Measurements from ENCODE around the gene COL9A2. TPM values are rescaled to one million over a fixed set of nuclear protein-coding genes. Genes with fewer than 3 reads are reported as not detected.
A peak's percentile ranks its signal among the peaks of the same experiment; 100 is the strongest.

COL9A2 gene
- 7.1 TPM for total RNA-seq

DNA sequence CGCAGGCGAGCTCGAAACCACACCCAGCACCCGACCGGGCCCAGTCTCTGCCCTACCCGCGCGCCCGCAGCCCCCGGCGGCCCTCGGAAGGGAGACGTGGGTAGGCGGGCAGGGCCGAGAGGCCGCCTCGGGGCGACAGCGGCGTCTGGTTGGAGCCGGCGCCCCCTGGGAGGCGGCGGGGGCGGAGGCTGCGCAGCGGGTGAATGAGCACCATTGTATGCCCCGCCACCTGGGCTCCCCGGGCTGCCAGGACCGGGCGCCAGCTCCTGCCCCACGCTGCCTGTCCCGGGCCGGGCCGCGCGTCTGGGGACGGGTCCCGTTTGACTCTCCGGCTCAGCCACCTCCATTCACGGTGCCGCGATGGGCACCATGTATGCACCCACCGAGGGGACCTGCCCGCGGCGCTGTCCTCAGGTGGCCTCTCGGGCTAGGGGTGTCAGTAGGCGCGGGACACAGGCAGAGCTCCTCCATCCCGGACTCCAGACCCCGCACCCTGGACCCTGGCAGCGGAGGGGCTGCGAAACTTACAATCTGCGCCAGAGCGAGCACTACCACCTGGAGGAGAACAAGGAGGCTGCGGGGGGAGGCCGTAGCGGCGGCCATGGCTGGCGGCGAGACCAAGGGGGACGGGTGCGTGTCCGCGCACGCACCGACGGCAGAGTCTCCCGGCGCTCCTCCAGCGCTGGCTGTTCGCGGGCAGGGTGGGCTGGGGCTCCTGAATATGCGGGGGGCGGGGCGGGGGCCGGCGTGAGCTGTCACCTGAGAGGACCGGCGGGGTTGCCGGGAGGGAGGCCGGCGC lies at the start of gene COL9A2:
COL9A2 (minus strand) TSS at position 692 of the 799 bp plus-strand sequence; CDS start at position 603, 89 bp downstream.
- intact Hi-C loops (cut with DNase I): no loop called here
- peak in 1 of 2 donors; percentile 84 for DNase-seq (ENCODE audit: extremely low spot score in 2 of 2)
- TF ChIP-seq, protein P1, sequence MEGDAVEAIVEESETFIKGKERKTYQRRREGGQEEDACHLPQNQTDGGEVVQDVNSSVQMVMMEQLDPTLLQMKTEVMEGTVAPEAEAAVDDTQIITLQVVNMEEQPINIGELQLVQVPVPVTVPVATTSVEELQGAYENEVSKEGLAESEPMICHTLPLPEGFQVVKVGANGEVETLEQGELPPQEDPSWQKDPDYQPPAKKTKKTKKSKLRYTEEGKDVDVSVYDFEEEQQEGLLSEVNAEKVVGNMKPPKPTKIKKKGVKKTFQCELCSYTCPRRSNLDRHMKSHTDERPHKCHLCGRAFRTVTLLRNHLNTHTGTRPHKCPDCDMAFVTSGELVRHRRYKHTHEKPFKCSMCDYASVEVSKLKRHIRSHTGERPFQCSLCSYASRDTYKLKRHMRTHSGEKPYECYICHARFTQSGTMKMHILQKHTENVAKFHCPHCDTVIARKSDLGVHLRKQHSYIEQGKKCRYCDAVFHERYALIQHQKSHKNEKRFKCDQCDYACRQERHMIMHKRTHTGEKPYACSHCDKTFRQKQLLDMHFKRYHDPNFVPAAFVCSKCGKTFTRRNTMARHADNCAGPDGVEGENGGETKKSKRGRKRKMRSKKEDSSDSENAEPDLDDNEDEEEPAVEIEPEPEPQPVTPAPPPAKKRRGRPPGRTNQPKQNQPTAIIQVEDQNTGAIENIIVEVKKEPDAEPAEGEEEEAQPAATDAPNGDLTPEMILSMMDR (IDR thresholded peaks at IDR 0.05): no peak
- no peak for TF ChIP-seq POLR2AphosphoS5 (IDR thresholded peaks at IDR 0.05; ENCODE audit: insufficient read depth in 1 of 2, low read depth in 1 of 2)
- peak within 1 kb of the TSS; percentile 44 to 46 for H3K4me3 ChIP-seq
- H3K36me3 ChIP-seq: no peaks in the 10 kb centered on the region
- peaks cover 36% of the 10 kb centered on the region for H3K4me1 ChIP-seq
- peaks cover 7% of the 10 kb centered on the region for H3K27me3 ChIP-seq
- no peaks in the 10 kb centered on the region for H3K9me3 ChIP-seq
- no peak within 1 kb of the TSS for H3K27ac ChIP-seq

DNA sequence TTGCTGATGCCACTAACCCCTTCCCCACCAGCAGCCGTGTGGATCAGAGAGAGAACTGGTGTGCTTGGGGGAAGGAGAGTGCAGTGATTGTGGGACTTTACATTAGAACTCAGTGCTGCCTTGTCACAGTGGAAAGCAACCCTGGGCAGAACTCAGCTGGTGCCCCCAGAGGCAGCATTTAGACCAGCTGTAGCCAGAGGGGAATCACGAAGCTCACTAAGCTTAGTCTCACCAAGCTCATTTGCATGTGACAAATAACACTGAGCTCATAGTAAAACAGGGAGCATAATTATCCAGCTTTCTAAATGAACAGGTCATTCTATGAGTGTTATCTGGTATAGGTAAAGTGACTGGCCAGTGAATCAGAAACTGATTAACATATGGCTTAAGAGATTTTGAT lies 46.6 kb upstream of the COL9A2 start:
- TF ChIP-seq, protein P1 (IDR thresholded peaks at IDR 0.05): no peak
- no peak for TF ChIP-seq POLR2AphosphoS5 (IDR thresholded peaks at IDR 0.05; ENCODE audit: insufficient read depth in 1 of 2, low read depth in 1 of 2)
- no peak for TF ChIP-seq POLR2A (IDR thresholded peaks at IDR 0.05)
- no peak for DNase-seq (ENCODE audit: extremely low spot score in 2 of 2)
- H3K27me3 ChIP-seq: no peaks in the 10 kb centered on the region
- H3K9me3 ChIP-seq: no peaks in the 10 kb centered on the region
- intact Hi-C loops (cut with DNase I): no loop called here
- H3K4me1 ChIP-seq: no peaks in the 10 kb centered on the region
- H3K27ac ChIP-seq: no peak overlapping the region
- H3K36me3 ChIP-seq: no peaks in the 10 kb centered on the region
- H3K4me3 ChIP-seq: no peak overlapping the region

DNA sequence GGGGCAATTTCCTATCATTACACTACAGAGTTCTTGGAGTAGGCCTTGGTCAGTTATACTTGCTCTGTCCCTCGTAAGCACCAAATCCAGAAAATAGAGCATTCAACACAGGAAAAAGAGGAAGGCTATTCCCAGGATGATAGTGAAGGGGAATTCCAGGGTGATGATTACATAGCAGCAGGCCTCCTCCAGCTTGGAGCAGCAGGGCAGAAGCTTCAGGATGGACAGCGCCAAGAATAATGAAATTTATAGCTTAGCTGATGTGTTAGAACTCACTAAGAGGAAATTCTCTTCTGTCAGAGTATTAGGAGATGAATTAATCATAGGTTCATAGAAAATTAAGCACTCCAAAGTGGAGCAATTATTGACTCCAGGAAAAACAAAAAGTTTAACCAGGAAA lies 45.6 kb upstream of the COL9A2 start:
- no peaks in the 10 kb centered on the region for H3K27me3 ChIP-seq
- no peak overlapping the region for H3K27ac ChIP-seq
- H3K4me1 ChIP-seq: no peaks in the 10 kb centered on the region
- no peak for DNase-seq (ENCODE audit: extremely low spot score in 2 of 2)
- TF ChIP-seq, protein P1 (IDR thresholded peaks at IDR 0.05): no peak
- no peak for TF ChIP-seq POLR2A (IDR thresholded peaks at IDR 0.05)
- TF ChIP-seq POLR2AphosphoS5 (IDR thresholded peaks at IDR 0.05; ENCODE audit: insufficient read depth in 1 of 2, low read depth in 1 of 2): no peak
- H3K36me3 ChIP-seq: no peaks in the 10 kb centered on the region
- intact Hi-C loops (cut with DNase I): no loop called here
- H3K9me3 ChIP-seq: peaks cover 5% of the 10 kb centered on the region
- H3K4me3 ChIP-seq: no peak overlapping the region

DNA sequence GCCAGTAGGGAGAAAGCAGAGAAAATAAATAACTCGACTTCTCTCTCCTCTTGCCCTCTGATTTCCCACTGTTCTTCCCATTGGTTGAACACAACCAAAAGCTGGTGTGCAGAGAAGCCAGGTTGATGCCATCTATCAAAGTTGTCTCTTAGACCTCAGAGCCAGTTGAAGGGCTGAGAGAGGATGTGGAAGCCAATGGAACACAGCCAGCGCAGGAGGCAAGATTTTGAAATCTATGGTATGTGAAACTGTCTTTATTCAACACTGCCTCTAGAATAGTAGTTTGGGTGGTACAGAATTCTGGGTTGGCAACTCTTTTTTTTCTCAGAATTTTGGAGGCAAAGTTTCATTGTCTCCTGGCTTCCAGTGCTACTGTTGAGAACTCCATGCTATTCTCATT lies 45.1 kb upstream of the COL9A2 start:
- intact Hi-C loops (cut with DNase I): no loop called here
- TF ChIP-seq, protein P1 (IDR thresholded peaks at IDR 0.05): no peak
- no peak for TF ChIP-seq POLR2AphosphoS5 (IDR thresholded peaks at IDR 0.05; ENCODE audit: insufficient read depth in 1 of 2, low read depth in 1 of 2)
- no peak for TF ChIP-seq POLR2A (IDR thresholded peaks at IDR 0.05)
- H3K9me3 ChIP-seq: peaks cover 5% of the 10 kb centered on the region

DNA sequence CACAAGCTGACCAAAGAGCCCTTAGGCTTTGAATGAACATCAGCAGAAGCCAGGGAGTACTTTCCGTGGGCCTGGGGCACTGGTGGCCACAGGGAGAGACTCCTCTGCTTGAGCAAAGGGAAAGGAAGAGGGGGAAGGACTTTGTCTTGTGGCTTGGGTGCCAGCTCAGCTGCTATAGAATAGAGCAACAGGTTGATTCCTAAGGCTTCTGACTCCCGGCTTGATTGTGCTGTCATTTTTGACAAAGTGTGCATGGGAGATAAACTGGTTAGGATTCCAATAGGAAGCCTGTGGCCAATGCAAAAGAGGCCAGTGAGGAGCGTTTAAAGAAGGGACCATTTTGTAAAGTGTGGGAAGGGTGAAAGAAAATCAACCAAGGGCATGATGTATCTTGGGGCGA lies 44.6 kb upstream of the COL9A2 start:
- no peaks in the 10 kb centered on the region for H3K36me3 ChIP-seq
- DNase-seq (ENCODE audit: extremely low spot score in 2 of 2): no peak
- peaks cover 5% of the 10 kb centered on the region for H3K9me3 ChIP-seq
- H3K4me1 ChIP-seq: no peaks in the 10 kb centered on the region
- H3K27ac ChIP-seq: no peak overlapping the region
- H3K27me3 ChIP-seq: no peaks in the 10 kb centered on the region
- intact Hi-C loops (cut with DNase I): no loop called here
- H3K4me3 ChIP-seq: no peak overlapping the region
- no peak for TF ChIP-seq POLR2A (IDR thresholded peaks at IDR 0.05)
- TF ChIP-seq POLR2AphosphoS5 (IDR thresholded peaks at IDR 0.05; ENCODE audit: insufficient read depth in 1 of 2, low read depth in 1 of 2): no peak
- TF ChIP-seq, protein P1 (IDR thresholded peaks at IDR 0.05): no peak

More for the DNA sequence above, 45.1 kb upstream of the COL9A2 start:
- H3K4me1 ChIP-seq: no peaks in the 10 kb centered on the region
- no peak overlapping the region for H3K4me3 ChIP-seq
- no peak for DNase-seq (ENCODE audit: extremely low spot score in 2 of 2)
- no peaks in the 10 kb centered on the region for H3K36me3 ChIP-seq
- H3K27ac ChIP-seq: no peak overlapping the region
- no peaks in the 10 kb centered on the region for H3K27me3 ChIP-seq
